NCI-H748 treated with DMSO at 0.1 percent for 48 hours (cell line): ENCODE measurements around the gene MED12L.

Source experiments
- DNase-seq: peaks from one replicate; lab custom pipeline; 2025; lab: John Stamatoyannopoulos, UW

The MED12L gene

GRCh38 chr3:151319628-151320027, 234.2 kb downstream of the MED12L start:
- no peak for DNase-seq

GRCh38 chr3:151320131-151320530, 234.7 kb downstream of the MED12L start:
- no peak for DNase-seq

- no peak for DNase-seq
These were observed 236.1 kb downstream of the MED12L start for GRCh38 chr3:151321526-151321925.

- no peak for DNase-seq
These were observed 237.0 kb downstream of the MED12L start for GRCh38 chr3:151322511-151322910.

- DNase-seq: no peak
These were observed 242.2 kb downstream of the MED12L start for GRCh38 chr3:151327571-151328198.

- no peak for DNase-seq
These were observed 243.0 kb downstream of the MED12L start for GRCh38 chr3:151328298-151328995.

- no peak for DNase-seq
These were observed 243.9 kb downstream of the MED12L start, which contains the start of gene P2RY13 for GRCh38 chr3:151329363-151329762. TSS of gene P2RY13 (minus strand) at chr3:151329549. CDS start at chr3:151329528, 21 bp downstream.

- DNase-seq: no peak
These were observed 244.9 kb downstream of the MED12L start for GRCh38 chr3:151330379-151330778.

GRCh38 chr3:151330899-151331298, 245.4 kb downstream of the MED12L start:
- DNase-seq: no peak

- DNase-seq: no peak
These were observed 246.2 kb downstream of the MED12L start for GRCh38 chr3:151331696-151332095.

- DNase-seq: no peak
These were observed 260.4 kb downstream of the MED12L start for GRCh38 chr3:151345859-151346258.

GRCh38 chr3:151346292-151346691, 260.8 kb downstream of the MED12L start:
- no peak for DNase-seq

GRCh38 chr3:151347432-151347831, 262.0 kb downstream of the MED12L start:
- no peak for DNase-seq

- no peak for DNase-seq
These were observed 265.2 kb downstream of the MED12L start for GRCh38 chr3:151350656-151351055.

GRCh38 chr3:151351219-151351618, 265.8 kb downstream of the MED12L start:
- no peak for DNase-seq

- no peak for DNase-seq
These were observed 266.2 kb downstream of the MED12L start for GRCh38 chr3:151351648-151352047.

GRCh38 chr3:151356794-151357462, 271.5 kb downstream of the MED12L start:
- no peak for DNase-seq

- no peak for DNase-seq
These were observed 272.0 kb downstream of the MED12L start for GRCh38 chr3:151357463-151357850.

GRCh38 chr3:151362751-151363174, 277.3 kb downstream of the MED12L start:
- DNase-seq: no peak

- DNase-seq: no peak
These were observed 281.5 kb downstream of the MED12L start for GRCh38 chr3:151366993-151367392.

- DNase-seq: no peak
These were observed 282.0 kb downstream of the MED12L start for GRCh38 chr3:151367448-151367847.

GRCh38 chr3:151371526-151371925, 286.1 kb downstream of the MED12L start:
- DNase-seq: no peak
